K562 (cell line): ENCODE measurements around the gene TNFAIP3. TPM values are rescaled to one million over a fixed set of nuclear protein-coding genes. Genes with fewer than 3 reads are reported as not detected.

Experiments used
- ATAC-seq: fragments of 200-7000 bp; cut with Tn5 transposase; 3 replicates; pipeline ENCODE4 v1.9.1; 2020; ENCODE audit warnings: moderate library complexity
- BruUV-seq: library from RNA; stranded (reverse); fragments of 400-500 nt; replicated peaks from 2 replicates; lab custom pipeline; 2021; lab: Mats Ljungman, UMichigan
- CTCF ChIA-PET: fragments of 300-600 bp; formaldehyde crosslinking; extraction: SDS; loops from one replicate; lab custom pipeline; 2021; ENCODE audit warnings: low intra/inter-chr PET ratio; lab: Yijun Ruan, JAX
- POLR2A ChIA-PET: fragments of 300-600, 350-650 bp; sonication (Branson Sonifier 250); formaldehyde crosslinking; extraction: SDS; loops from one replicate; lab custom pipeline; 2021; ENCODE audit warnings: antibody characterized with exemption, inconsistent platforms; lab: Yijun Ruan, JAX
- DNase-seq, 4 experiments: peaks; one replicate each; pipeline versions ENCODE4 v3.0.0 to v3.0.0-alpha.2; 2011 to 2018; ENCODE audit warnings: low spot score in 3 of 4, mixed read lengths in 3 of 4; ENCODE audit errors: extremely low read depth in 1 of 4
- FAIRE-seq: peaks from 2 replicates; lab custom pipeline; 2011; peaks lifted over from hg19 to GRCh38; lab: Jason Lieb, UNC
- H2AFZ ChIP-seq: 2 replicates; pipeline ENCODE4 v1.6.0; 2011; ENCODE audit warnings: low read depth, low read length, control low read depth, inconsistent platforms
- H3K27ac ChIP-seq: fragments of 200-600 bp; 3 replicates; pipeline ENCODE4 v1.8.0; 2011; ENCODE audit warnings: low read depth, mild to moderate bottlenecking, control low read depth, inconsistent platforms, low read length, moderate library complexity, mixed read lengths; ENCODE audit errors: extremely low read depth
- H3K27me3 ChIP-seq, 2 experiments: fragments of 300-600 bp in 1 of 2; 2 replicates in 1 of 2; 3 replicates in 1 of 2; pipeline versions ENCODE4 v1.6.0 to v1.8.0; 2011; ENCODE audit warnings: inconsistent platforms in 2 of 2, low read length in 2 of 2, mild to moderate bottlenecking in 1 of 2, mixed read lengths in 1 of 2, moderate library complexity in 1 of 2; ENCODE audit not compliant: control insufficient read depth in 2 of 2, insufficient read depth in 2 of 2
- H3K36me3 ChIP-seq: fragments of 300-600 bp; 3 replicates; pipeline ENCODE4 v1.8.0; 2011; ENCODE audit warnings: mild to moderate bottlenecking, low read length, inconsistent platforms; ENCODE audit not compliant: control insufficient read depth, insufficient read depth
- H3K4me1 ChIP-seq, 2 experiments: fragments of 200-600 bp in 1 of 2; replicated peaks in 1 of 2; 2 replicates in 1 of 2; 3 replicates in 1 of 2; pipeline versions ENCODE4 v1.5.1 to v1.8.0; 2011; ENCODE audit warnings: inconsistent platforms in 2 of 2, low read length in 2 of 2, mild to moderate bottlenecking in 1 of 2, mixed read lengths in 1 of 2, moderate library complexity in 1 of 2; ENCODE audit not compliant: control insufficient read depth in 2 of 2, insufficient read depth in 2 of 2
- H3K4me2 ChIP-seq: 2 replicates; pipeline ENCODE4 v1.6.1; 2011; ENCODE audit warnings: low read length, control low read depth, inconsistent platforms, mixed read lengths; ENCODE audit not compliant: insufficient read depth
- H3K4me3 ChIP-seq: fragments of 200-600 bp; sonication (generic), shearing (Covaris generic); 2 replicates; pipeline ENCODE4 v1.5.1; 2016; ENCODE audit warnings: control low read depth, inconsistent platforms
- H3K79me2 ChIP-seq: fragments of 200-600 bp; 3 replicates; pipeline ENCODE4 v1.8.0; 2011; ENCODE audit warnings: low read length, inconsistent platforms; ENCODE audit not compliant: control insufficient read depth, insufficient read depth
- H3K9ac ChIP-seq, 2 experiments: 2 replicates each; pipeline versions ENCODE4 v1.6.0 to v1.6.1; 2011; ENCODE audit warnings: low read depth in 2 of 2, low read length in 2 of 2, control low read depth in 1 of 2, inconsistent platforms in 1 of 2, mild to moderate bottlenecking in 1 of 2, mixed read lengths in 1 of 2; ENCODE audit not compliant: insufficient read depth in 1 of 2
- H3K9me1 ChIP-seq: one replicate; pipeline ENCODE4 v1.6.0; 2011; ENCODE audit warnings: inconsistent platforms, mild to moderate bottlenecking, low read length, moderate library complexity; ENCODE audit not compliant: control insufficient read depth, insufficient read depth
- H3K9me3 ChIP-seq: replicated peaks from 2 replicates; pipeline ENCODE4 v1.5.1; 2011; ENCODE audit warnings: low read depth, low read length, inconsistent platforms; ENCODE audit not compliant: control insufficient read depth, insufficient read depth
- H4K20me1 ChIP-seq: replicated peaks from 2 replicates; pipeline ENCODE4 v1.6.1; 2011; ENCODE audit warnings: low read length, inconsistent platforms, mixed read lengths; ENCODE audit not compliant: control insufficient read depth, insufficient read depth
- BACH1 ChIP-seq: fragments of 200-800 bp; sonication (Bioruptor generic); IDR thresholded peaks from 2 replicates; pipeline ENCODE4 v1.6.1; 2016; ENCODE audit warnings: missing genetic modification characterization, missing compliant biosample characterization
- EP400 ChIP-seq: fragments of 450-650 bp; IDR thresholded peaks from 2 replicates; pipeline ENCODE4 v1.6.1; 2017; ENCODE audit warnings: antibody characterized with exemption, mild to moderate bottlenecking, moderate library complexity
- FOSL1 ChIP-seq: fragments of 200-800 bp; sonication (Bioruptor generic); conservative IDR thresholded peaks from 2 replicates; pipeline ENCODE4 v1.6.1; 2016; ENCODE audit warnings: missing genetic modification characterization, missing compliant biosample characterization
- GTF2E2 ChIP-seq: fragments of 200-800 bp; sonication (Bioruptor generic); IDR thresholded peaks from 2 replicates; pipeline ENCODE4 v1.6.1; 2016; ENCODE audit warnings: missing genetic modification characterization, missing compliant biosample characterization
- ILF3 ChIP-seq: fragments of 450-650 bp; IDR thresholded peaks from 2 replicates; pipeline ENCODE4 v1.6.1; 2018; ENCODE audit warnings: antibody characterized with exemption, mild to moderate bottlenecking, moderate library complexity, borderline replicate concordance
- KDM1A ChIP-seq, 2 experiments: fragments of 450-650 bp; IDR thresholded peaks; 2 replicates each; pipeline ENCODE4 v1.6.1; 2016; ENCODE audit warnings: mild to moderate bottlenecking in 2 of 2
- LARP7 ChIP-seq: fragments of 450-650 bp; IDR thresholded peaks from 2 replicates; pipeline ENCODE4 v1.6.1; 2016
- TBL1XR1 ChIP-seq, 2 experiments: IDR thresholded peaks; 2 replicates each; pipeline ENCODE4 v1.6.1; 2012; ENCODE audit warnings: improper control_type of control experiment in 2 of 2, low read length in 2 of 2, mild to moderate bottlenecking in 1 of 2
- WGBS: fragments of 100-300 bp; shearing (Covaris generic); methylation state at CpG from one replicate; pipeline ENCODE4 v1.1.6; 2016; ENCODE audit warnings: low coverage, mixed read lengths; ENCODE audit not compliant: insufficient coverage; ENCODE audit errors: missing lambda C conversion rate; 5-methylcytosine and 5-hydroxymethylcytosine counted together
- in situ Hi-C: fragments of 300-500 bp; cut with MboI; formaldehyde crosslinking; loops from 4 replicates; pipeline ENCODE4 v1.15.0; 2018; ENCODE audit warnings: inconsistent platforms, mixed read lengths
- intact Hi-C: fragments of 100-400 bp; cut with micrococcal nuclease; formaldehyde crosslinking; loops from 2 replicates; pipeline ENCODE4 v1.14.2; 2022
- polyA plus RNA-seq, 8 experiments: library from polyadenylated mRNA; depleted of rRNA in 4 of 8; stranded (reverse) in 5 of 8; unstranded in 3 of 8; fragments of >200 nt; fragmentation: Nextera tagmentation in 2 of 8; fragmentation: Illumina TruSeq in 1 of 8; extraction: Ambion mirVana in 2 of 8; extraction: Trizol in 1 of 8; gene quantifications; 2 replicates each; pipeline versions ENCODE4 v1.2.1 to v1.2.3, GENCODE V29; 2011 to 2014; ENCODE audit warnings: inconsistent platforms in 1 of 8, missing spikeins in 1 of 8
- total RNA-seq, 7 experiments: library from RNA; depleted of rRNA in 6 of 7; stranded (reverse); fragments of >200 nt in 6 of 7; fragmentation: Illumina TruSeq in 2 of 7; extraction: Trizol in 2 of 7; gene quantifications; 2 replicates each; pipeline versions ENCODE4 v1.2.1 to v1.2.3, GENCODE V29; 2011 to 2021; ENCODE audit warnings: low replicate concordance in 1 of 7
- TF ChIP-seq, protein P1 (sequence below), 2 experiments: fragments of 450-650 bp in 1 of 2; sonication (generic) in 1 of 2; formaldehyde crosslinking in 1 of 2; IDR thresholded peaks; 2 replicates each; pipeline versions ENCODE4 v1.7.1 to v1.9.0; 2016 to 2022; ENCODE audit warnings: inconsistent platforms in 1 of 2, mild to moderate bottlenecking in 1 of 2, missing genetic modification reagents in 1 of 2
- TF ChIP-seq, protein P2 (sequence below): fragments of 200-800 bp; sonication (Bioruptor generic); IDR thresholded peaks from 2 replicates; pipeline ENCODE4 v1.6.1; 2017; ENCODE audit warnings: missing genetic modification characterization, missing compliant biosample characterization

TNFAIP3 gene
- total and polyA plus RNA-seq, 9 of the 15 experiments (the other 6 are each of a cell fraction or from before 2014, with no cell fraction given), result 0.79 to 17.0 (median 6.4) TPM

- intact Hi-C loops (no loop called here), in situ Hi-C loops (no loop called here)
- peak; percentile 55 for ATAC-seq
- Histone ChIP-seq H3K27me3 (no peaks in the 10 kb centered on the region), H3K4me3 (no peak overlapping the region), H3K79me2 (no peaks in the 10 kb centered on the region), H3K36me3 (no peaks in the 10 kb centered on the region), H4K20me1 (no peaks in the 10 kb centered on the region), H2AFZ (peak overlapping the region; percentile 51), H3K4me2 (peak overlapping the region; percentile 53), H3K9ac (peak overlapping the region in 1 of 2 experiments; percentile 60; a peak in 2 of 4 replicates), H3K9me3 (no peaks in the 10 kb centered on the region), H3K27ac (peak overlapping the region; percentile 74), H3K4me1 (peaks cover 16 to 77% of the 10 kb centered on the region in 2 experiments), H3K9me1 (no peaks in the 10 kb centered on the region)
- WGBS, result 5% methylated on average over 11 of the region's 11 CpGs
- POLR2A ChIA-PET, result interaction anchor here (0.6 kb wide), 1 partner anchor 15 kb away, joined by 3 read pairs; no protein-coding TSS in a partner anchor
- FAIRE-seq, result no peak
- CTCF ChIA-PET, result no interaction called here
- TSS peak; percentile 82 for BruUV-seq
- peak in 2 of 4 experiments; percentile 49 to 78 for DNase-seq
- TF ChIP-seq TBL1XR1 (IDR thresholded peaks at IDR 0.05; ENCODE audit: low read length in 2 of 2) (0 out of 4 replicates have a peak, but pooled peaks of 1 of the 2 experiments have one; percentile 1), LARP7 (no peak), FOSL1 (tag) (peak; percentile 85), KDM1A (IDR thresholded peaks at IDR 0.05) (peak; percentile 56 to 77; a peak in 3 of 4 replicates), BACH1 (tag) (0 out of 2 replicates have a peak, but pooled peaks have one; percentile 15), EP400 (peak; percentile 18; the same call in 1 of the 2 replicates), GTF2E2 (tag) (peak; percentile 55; the same call in 1 of the 2 replicates), ILF3 (no peak)
- TF ChIP-seq, protein P1, sequence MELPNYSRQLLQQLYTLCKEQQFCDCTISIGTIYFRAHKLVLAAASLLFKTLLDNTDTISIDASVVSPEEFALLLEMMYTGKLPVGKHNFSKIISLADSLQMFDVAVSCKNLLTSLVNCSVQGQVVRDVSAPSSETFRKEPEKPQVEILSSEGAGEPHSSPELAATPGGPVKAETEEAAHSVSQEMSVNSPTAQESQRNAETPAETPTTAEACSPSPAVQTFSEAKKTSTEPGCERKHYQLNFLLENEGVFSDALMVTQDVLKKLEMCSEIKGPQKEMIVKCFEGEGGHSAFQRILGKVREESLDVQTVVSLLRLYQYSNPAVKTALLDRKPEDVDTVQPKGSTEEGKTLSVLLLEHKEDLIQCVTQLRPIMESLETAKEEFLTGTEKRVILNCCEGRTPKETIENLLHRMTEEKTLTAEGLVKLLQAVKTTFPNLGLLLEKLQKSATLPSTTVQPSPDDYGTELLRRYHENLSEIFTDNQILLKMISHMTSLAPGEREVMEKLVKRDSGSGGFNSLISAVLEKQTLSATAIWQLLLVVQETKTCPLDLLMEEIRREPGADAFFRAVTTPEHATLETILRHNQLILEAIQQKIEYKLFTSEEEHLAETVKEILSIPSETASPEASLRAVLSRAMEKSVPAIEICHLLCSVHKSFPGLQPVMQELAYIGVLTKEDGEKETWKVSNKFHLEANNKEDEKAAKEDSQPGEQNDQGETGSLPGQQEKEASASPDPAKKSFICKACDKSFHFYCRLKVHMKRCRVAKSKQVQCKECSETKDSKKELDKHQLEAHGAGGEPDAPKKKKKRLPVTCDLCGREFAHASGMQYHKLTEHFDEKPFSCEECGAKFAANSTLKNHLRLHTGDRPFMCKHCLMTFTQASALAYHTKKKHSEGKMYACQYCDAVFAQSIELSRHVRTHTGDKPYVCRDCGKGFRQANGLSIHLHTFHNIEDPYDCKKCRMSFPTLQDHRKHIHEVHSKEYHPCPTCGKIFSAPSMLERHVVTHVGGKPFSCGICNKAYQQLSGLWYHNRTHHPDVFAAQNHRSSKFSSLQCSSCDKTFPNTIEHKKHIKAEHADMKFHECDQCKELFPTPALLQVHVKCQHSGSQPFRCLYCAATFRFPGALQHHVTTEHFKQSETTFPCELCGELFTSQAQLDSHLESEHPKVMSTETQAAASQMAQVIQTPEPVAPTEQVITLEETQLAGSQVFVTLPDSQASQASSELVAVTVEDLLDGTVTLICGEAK (IDR thresholded peaks at IDR 0.05), result peak; percentile 55; the same call in 1 of the 2 replicates
- TF ChIP-seq, protein P1 (CRISPR knock-in tag; IDR thresholded peaks at IDR 0.05), result no peak
- TF ChIP-seq, protein P2, sequence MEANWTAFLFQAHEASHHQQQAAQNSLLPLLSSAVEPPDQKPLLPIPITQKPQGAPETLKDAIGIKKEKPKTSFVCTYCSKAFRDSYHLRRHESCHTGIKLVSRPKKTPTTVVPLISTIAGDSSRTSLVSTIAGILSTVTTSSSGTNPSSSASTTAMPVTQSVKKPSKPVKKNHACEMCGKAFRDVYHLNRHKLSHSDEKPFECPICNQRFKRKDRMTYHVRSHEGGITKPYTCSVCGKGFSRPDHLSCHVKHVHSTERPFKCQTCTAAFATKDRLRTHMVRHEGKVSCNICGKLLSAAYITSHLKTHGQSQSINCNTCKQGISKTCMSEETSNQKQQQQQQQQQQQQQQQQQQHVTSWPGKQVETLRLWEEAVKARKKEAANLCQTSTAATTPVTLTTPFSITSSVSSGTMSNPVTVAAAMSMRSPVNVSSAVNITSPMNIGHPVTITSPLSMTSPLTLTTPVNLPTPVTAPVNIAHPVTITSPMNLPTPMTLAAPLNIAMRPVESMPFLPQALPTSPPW, result peak; percentile 94
These were observed 38.0 kb downstream of the TNFAIP3 start for GRCh38 chr6:137904822-137905617.
